Thyroid gland (tissue), 4 donors: ENCODE measurements around the gene ATRIP. TPM values are rescaled to one million over a fixed set of nuclear protein-coding genes. Genes with fewer than 3 reads are reported as not detected.

Source experiments
- DNase-seq, 2 donors: peaks; one replicate each; pipeline ENCODE4 v3.0.0-alpha.2; 2019
- H3K27ac ChIP-seq, 3 donors: fragments of 200-600 bp; sonication (generic); 1 replicate in 2 of 3; 2 replicates in 1 of 3; pipeline ENCODE4 v1.5.1; 2016 to 2019; ENCODE audit warnings: mild to moderate bottlenecking in 1 of 3, moderate library complexity in 1 of 3
- H3K27me3 ChIP-seq: fragments of 200-600 bp; sonication (generic); one replicate; pipeline ENCODE4 v1.5.1; 2019
- H3K36me3 ChIP-seq, 2 donors: fragments of 200-600 bp; sonication (generic); one replicate each; pipeline ENCODE4 v1.5.1; 2016 to 2019
- H3K4me1 ChIP-seq, 2 donors: fragments of 200-600 bp; sonication (generic); one replicate each; pipeline ENCODE4 v1.5.1; 2017 to 2019
- H3K4me3 ChIP-seq, 3 donors: fragments of 200-600 bp; sonication (generic); replicated peaks in 1 of 3; 1 replicate in 2 of 3; 2 replicates in 1 of 3; pipeline ENCODE4 v1.5.1; 2016; ENCODE audit warnings: mild to moderate bottlenecking in 1 of 3
- H3K9me3 ChIP-seq: fragments of 200-600 bp; sonication (generic); one replicate; pipeline ENCODE4 v1.5.1; 2017
- CTCF ChIP-seq, 6 experiments: fragments of 200-600 bp in 3 of 6; fragments of 450-650 bp in 3 of 6; sonication (generic) in 3 of 6; IDR thresholded peaks; one replicate each; pipeline ENCODE4 v1.5.1; 2016 to 2019; ENCODE audit warnings: antibody characterized with exemption in 6 of 6, mild to moderate bottlenecking in 2 of 6, inconsistent platforms in 1 of 6, moderate library complexity in 1 of 6
- POLR2A ChIP-seq, 2 donors: fragments of 450-650 bp; IDR thresholded peaks; one replicate each; pipeline ENCODE4 v1.6.1; 2017; ENCODE audit warnings: antibody characterized with exemption in 2 of 2, mild to moderate bottlenecking in 2 of 2, moderate library complexity in 1 of 2
- WGBS, 2 donors: methylation state at CpG; one replicate each; pipeline ENCODE4 v1.1.5; 2017; 5-methylcytosine and 5-hydroxymethylcytosine counted together
- intact Hi-C: fragments of 100-400 bp; cut with DNase I; formaldehyde crosslinking; loops from one replicate; pipeline ENCODE4 v1.15.1; 2023
- total RNA-seq, 4 donors: library from RNA; depleted of rRNA; stranded (reverse); fragments of >200 nt; gene quantifications; one replicate each; pipeline ENCODE4 v1.2.3, GENCODE V29; 2016

ATRIP gene
- 10 to 100 TPM in 2 of 4 donors, 1 to 10 TPM in 2; 8.4 to 13.9 (median 11.0) TPM for total RNA-seq

- H3K9me3 ChIP-seq, result no peaks in the 10 kb centered on the region
- peak within 1 kb of the TSS; percentile 37 to 80 (median 72) for H3K4me3 ChIP-seq
- H3K36me3 ChIP-seq, result peaks cover 4 to 6% of the 10 kb centered on the region in 2 donors
- DNase-seq, result peak; percentile 91 to 95
- H3K27me3 ChIP-seq, result no peaks in the 10 kb centered on the region
- peak in 2 of 6 experiments; percentile 3 to 15 for TF ChIP-seq CTCF (IDR thresholded peaks at IDR 0.05)
- TF ChIP-seq POLR2A (IDR thresholded peaks at IDR 0.05), result peak; percentile 62 to 95
- H3K4me1 ChIP-seq, result peaks cover 18 to 26% of the 10 kb centered on the region in 2 donors
- peak within 1 kb of the TSS; percentile 48 to 82 (median 82) for H3K27ac ChIP-seq
- intact Hi-C loops, result no loop called here
- WGBS, 2 donors, result 0% methylated on average over 10 to 15 of the region's 91 CpGs
These were observed at the start of gene ATRIP for GRCh38 chr3:48446425-48447193. ATRIP (plus strand) TSS chr3:48446737; CDS start chr3:48446846, 109 bp downstream.

GRCh38 chr3:48397767-48398681 is 48.5 kb upstream of the ATRIP start:
- H3K9me3 ChIP-seq, result no peaks in the 10 kb centered on the region
- TF ChIP-seq CTCF (IDR thresholded peaks at IDR 0.05) (no peak), POLR2A (IDR thresholded peaks at IDR 0.05) (no peak)
- H3K27ac ChIP-seq, result no peak overlapping the region
- intact Hi-C loops, result loop anchor here (10.0 kb wide), 1 partner anchor 123 kb away; no protein-coding TSS in a partner anchor
- H3K27me3 ChIP-seq, result no peaks in the 10 kb centered on the region
- WGBS, 2 donors, result 68 to 74% methylated on average over 7 to 8 of the region's 9 CpGs
- no peaks in the 10 kb centered on the region for H3K36me3 ChIP-seq
- no peak for DNase-seq
- no peak overlapping the region for H3K4me3 ChIP-seq
- H3K4me1 ChIP-seq, result peaks cover 6 to 16% of the 10 kb centered on the region in 2 donors

- DNase-seq, result no peak
- TF ChIP-seq CTCF (IDR thresholded peaks at IDR 0.05), result no peak
- no peak for TF ChIP-seq POLR2A (IDR thresholded peaks at IDR 0.05)
- no peaks in the 10 kb centered on the region for H3K36me3 ChIP-seq
- 48 to 56% methylated on average over 8 to 11 of the region's 11 CpGs for WGBS, 2 donors
- H3K9me3 ChIP-seq, result no peaks in the 10 kb centered on the region
- no peaks in the 10 kb centered on the region for H3K27me3 ChIP-seq
- peaks cover 6 to 20% of the 10 kb centered on the region in 2 donors for H3K4me1 ChIP-seq
- intact Hi-C loops, result loop anchor here (10.0 kb wide), 1 partner anchor 124 kb away; no protein-coding TSS in a partner anchor
- no peak overlapping the region for H3K4me3 ChIP-seq
- H3K27ac ChIP-seq, result no peak overlapping the region
These were observed 47.7 kb upstream of the ATRIP start for GRCh38 chr3:48398701-48399386.

GRCh38 chr3:48399387-48400172 is 47.0 kb upstream of the ATRIP start:
- Histone ChIP-seq H3K4me3 (no peak overlapping the region), H3K4me1 (peaks cover 6 to 20% of the 10 kb centered on the region in 2 donors), H3K27me3 (no peaks in the 10 kb centered on the region), H3K36me3 (no peaks in the 10 kb centered on the region), H3K27ac (no peak overlapping the region), H3K9me3 (no peaks in the 10 kb centered on the region)
- 44 to 68% methylated on average over 4 of the region's 4 CpGs for WGBS, 2 donors
- intact Hi-C loops, result loop anchor here (2.0 to 10.0 kb wide), 3 partner anchors 37 to 148 kb away; no protein-coding TSS in a partner anchor
- TF ChIP-seq CTCF (IDR thresholded peaks at IDR 0.05) (no peak), POLR2A (IDR thresholded peaks at IDR 0.05) (no peak)
- no peak for DNase-seq
